Panc1 (cell line): ENCODE measurements around the gene GPR119. TPM values are rescaled to one million over a fixed set of nuclear protein-coding genes. Genes with fewer than 3 reads are reported as not detected.

Source experiments
- ATAC-seq: fragments of 200-7000 bp; cut with Tn5 transposase; 2 replicates; pipeline ENCODE4 v1.9.1; 2020; ENCODE audit warnings: mild to moderate bottlenecking, moderate library complexity
- BruUV-seq: library from RNA; stranded (reverse); fragments of 400-500 nt; replicated peaks from 2 replicates; lab custom pipeline; 2021; lab: Mats Ljungman, UMichigan
- CTCF ChIA-PET: fragments of 300-600 bp; sonication (Branson Sonifier 250); formaldehyde crosslinking; loops from one replicate; lab custom pipeline; 2022; ENCODE audit warnings: antibody characterized with exemption; lab: Charles Lee
- POLR2A ChIA-PET: fragments of 300-600 bp; sonication (Branson Sonifier 250); formaldehyde crosslinking; loops from one replicate; lab custom pipeline; 2022; ENCODE audit warnings: antibody characterized with exemption; lab: Charles Lee
- DNase-seq: peaks from one replicate; pipeline ENCODE4 v3.0.0-alpha.2; 2010; ENCODE audit warnings: low read depth, low spot score
- H3K27ac ChIP-seq: 2 replicates; pipeline ENCODE4 v1.5.1; 2011; ENCODE audit warnings: mild to moderate bottlenecking, low read length, inconsistent platforms
- H3K27me3 ChIP-seq: fragments of 200-500 bp; sonication (Bioruptor generic); 2 replicates; pipeline ENCODE4 v1.6.0; 2014; ENCODE audit warnings: low read length, inconsistent platforms; ENCODE audit not compliant: control insufficient read depth, insufficient read depth
- H3K36me3 ChIP-seq: fragments of 200-500 bp; sonication (Bioruptor generic); 2 replicates; pipeline ENCODE4 v1.5.1; 2014; ENCODE audit warnings: inconsistent platforms, mild to moderate bottlenecking, low read length, moderate library complexity; ENCODE audit not compliant: control insufficient read depth, insufficient read depth
- H3K4me1 ChIP-seq: 2 replicates; pipeline ENCODE4 v1.5.1; 2011; ENCODE audit warnings: inconsistent platforms, mild to moderate bottlenecking, low read length, moderate library complexity; ENCODE audit not compliant: control insufficient read depth, insufficient read depth
- H3K4me3 ChIP-seq, 2 experiments: 2 replicates each; pipeline ENCODE4 v1.5.1; 2011 to 2012; ENCODE audit warnings: low read depth in 2 of 2, low read length in 2 of 2, mild to moderate bottlenecking in 2 of 2, inconsistent platforms in 1 of 2, moderate library complexity in 1 of 2
- H3K9me3 ChIP-seq: fragments of 200-500 bp; sonication (Bioruptor generic); 2 replicates; pipeline ENCODE4 v1.5.1; 2014; ENCODE audit warnings: low read depth, mild to moderate bottlenecking, inconsistent platforms, low read length, moderate library complexity; ENCODE audit not compliant: control insufficient read depth, insufficient read depth
- CTCF ChIP-seq: fragments of 450-650 bp; IDR thresholded peaks from 2 replicates; pipeline ENCODE4 v1.5.1; 2017; ENCODE audit warnings: mild to moderate bottlenecking
- POLR2AphosphoS5 ChIP-seq: IDR thresholded peaks from 2 replicates; pipeline ENCODE4 v1.6.1; 2012; ENCODE audit warnings: mild to moderate bottlenecking, low read depth, low read length, moderate library complexity
- SIN3A ChIP-seq: IDR thresholded peaks from 2 replicates; pipeline ENCODE4 v1.6.1; 2012; ENCODE audit warnings: low read depth, mild to moderate bottlenecking, low read length, moderate library complexity, borderline replicate concordance; ENCODE audit not compliant: insufficient read depth
- TCF7L2 ChIP-seq: IDR thresholded peaks from 2 replicates; pipeline ENCODE4 v1.6.1; 2011; ENCODE audit warnings: mild to moderate bottlenecking, low read depth, low read length, inconsistent platforms
- in situ Hi-C: cut with HindIII; loops from 2 replicates; pipeline ENCODE4 v1.10.0; 2016; ENCODE audit warnings: low sequenced_read_pairs, low pct_unique_long_range_greater_than_20kb
- intact Hi-C: fragments of 100-400 bp; cut with micrococcal nuclease; formaldehyde crosslinking; loops from one replicate; pipeline ENCODE4 v1.10.0; 2022; ENCODE audit not compliant: unreplicated experiment
- total RNA-seq: library from RNA; stranded (reverse); gene quantifications from one replicate; pipeline ENCODE4 v1.2.1, GENCODE V29; 2021; ENCODE audit not compliant: unreplicated experiment
- TF ChIP-seq, protein P1 (sequence below), 2 experiments: IDR thresholded peaks; 2 replicates each; pipeline ENCODE4 v1.6.1; 2011 to 2012; ENCODE audit warnings: low read depth in 2 of 2, control low read depth in 1 of 2, low read length in 1 of 2, mild to moderate bottlenecking in 1 of 2, moderate library complexity in 1 of 2; ENCODE audit not compliant: insufficient read depth in 1 of 2

Gene GPR119
- total RNA-seq, 1 experiment from 2014 or later = not detected

GRCh38 chrX:130343411-130343810 lies 42.1 kb downstream of the GPR119 start:
- no peak for TF ChIP-seq SIN3A
- no peak for TF ChIP-seq TCF7L2
- TF ChIP-seq, protein P1, sequence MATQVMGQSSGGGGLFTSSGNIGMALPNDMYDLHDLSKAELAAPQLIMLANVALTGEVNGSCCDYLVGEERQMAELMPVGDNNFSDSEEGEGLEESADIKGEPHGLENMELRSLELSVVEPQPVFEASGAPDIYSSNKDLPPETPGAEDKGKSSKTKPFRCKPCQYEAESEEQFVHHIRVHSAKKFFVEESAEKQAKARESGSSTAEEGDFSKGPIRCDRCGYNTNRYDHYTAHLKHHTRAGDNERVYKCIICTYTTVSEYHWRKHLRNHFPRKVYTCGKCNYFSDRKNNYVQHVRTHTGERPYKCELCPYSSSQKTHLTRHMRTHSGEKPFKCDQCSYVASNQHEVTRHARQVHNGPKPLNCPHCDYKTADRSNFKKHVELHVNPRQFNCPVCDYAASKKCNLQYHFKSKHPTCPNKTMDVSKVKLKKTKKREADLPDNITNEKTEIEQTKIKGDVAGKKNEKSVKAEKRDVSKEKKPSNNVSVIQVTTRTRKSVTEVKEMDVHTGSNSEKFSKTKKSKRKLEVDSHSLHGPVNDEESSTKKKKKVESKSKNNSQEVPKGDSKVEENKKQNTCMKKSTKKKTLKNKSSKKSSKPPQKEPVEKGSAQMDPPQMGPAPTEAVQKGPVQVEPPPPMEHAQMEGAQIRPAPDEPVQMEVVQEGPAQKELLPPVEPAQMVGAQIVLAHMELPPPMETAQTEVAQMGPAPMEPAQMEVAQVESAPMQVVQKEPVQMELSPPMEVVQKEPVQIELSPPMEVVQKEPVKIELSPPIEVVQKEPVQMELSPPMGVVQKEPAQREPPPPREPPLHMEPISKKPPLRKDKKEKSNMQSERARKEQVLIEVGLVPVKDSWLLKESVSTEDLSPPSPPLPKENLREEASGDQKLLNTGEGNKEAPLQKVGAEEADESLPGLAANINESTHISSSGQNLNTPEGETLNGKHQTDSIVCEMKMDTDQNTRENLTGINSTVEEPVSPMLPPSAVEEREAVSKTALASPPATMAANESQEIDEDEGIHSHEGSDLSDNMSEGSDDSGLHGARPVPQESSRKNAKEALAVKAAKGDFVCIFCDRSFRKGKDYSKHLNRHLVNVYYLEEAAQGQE (IDR thresholded peaks at IDR 0.05; ENCODE audit: insufficient read depth in 1 of 2, low read depth in 2 of 2, low read length in 1 of 2) = no peak
- no peak for TF ChIP-seq POLR2AphosphoS5
- TF ChIP-seq CTCF = no peak
- Histone ChIP-seq H3K4me1 (peaks cover 6% of the 10 kb centered on the region; the same call in 1 of the 2 replicates), H3K9me3 (no peaks in the 10 kb centered on the region), H3K4me3 (no peak overlapping the region), H3K36me3 (no peaks in the 10 kb centered on the region), H3K27ac (no peak overlapping the region), H3K27me3 (no peaks in the 10 kb centered on the region)
- in situ Hi-C loops = no loop called here
- BruUV-seq = no TSS peak
- CTCF ChIA-PET = no interaction called here
- DNase-seq = no peak
- POLR2A ChIA-PET = interaction anchor here (0.6 kb wide), 1 partner anchor 12 kb away, joined by 15 read pairs; no protein-coding TSS in a partner anchor
- ATAC-seq = no peak
- intact Hi-C loops = no loop called here

DNA sequence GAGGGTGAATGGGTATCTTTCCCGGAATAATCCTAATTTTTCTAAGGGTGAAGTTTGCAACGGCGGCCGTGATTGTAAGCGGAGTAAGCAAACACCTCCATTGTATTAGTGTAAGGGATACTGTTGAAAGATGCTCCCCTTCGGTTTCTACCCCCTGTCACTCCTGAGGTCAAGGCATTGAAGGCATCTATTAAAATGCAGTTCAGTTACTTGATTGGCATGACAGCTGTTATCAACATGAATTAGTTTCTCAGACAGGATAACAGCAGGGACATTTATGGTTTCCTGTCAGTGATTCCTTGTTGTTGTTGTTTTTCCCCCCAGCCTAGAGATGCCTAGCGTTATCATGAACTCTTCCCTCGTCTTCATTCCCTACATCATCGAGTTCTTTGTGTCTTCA lies 45.2 kb downstream of the GPR119 start:
- Histone ChIP-seq H3K27ac (peak overlapping the region; percentile 82), H3K27me3 (no peaks in the 10 kb centered on the region), H3K9me3 (no peaks in the 10 kb centered on the region), H3K36me3 (no peaks in the 10 kb centered on the region), H3K4me1 (peaks cover 6% of the 10 kb centered on the region; the same call in 1 of the 2 replicates), H3K4me3 (peak overlapping the region; percentile 86 to 96)
- TSS peak; percentile 67 for BruUV-seq
- DNase-seq (no peak), ATAC-seq (peak; percentile 36)
- intact Hi-C loops (no loop called here), in situ Hi-C loops (no loop called here)
- CTCF ChIA-PET = no interaction called here
- TF ChIP-seq TCF7L2 = no peak
- TF ChIP-seq CTCF = no peak
- TF ChIP-seq SIN3A = no peak
- TF ChIP-seq, protein P1 (IDR thresholded peaks at IDR 0.05; ENCODE audit: insufficient read depth in 1 of 2, low read depth in 2 of 2, low read length in 1 of 2) = no peak
- TF ChIP-seq POLR2AphosphoS5 = no peak
- POLR2A ChIA-PET = interaction anchor here (0.7 to 0.9 kb wide), 2 partner anchors 35 to 82 kb away, joined by 3 read pairs; no protein-coding TSS in a partner anchor
